NT2/D1 (cell line): ENCODE results near the gene CFAP91.

ENCODE experiments used
- SUZ12 ChIP-seq: IDR thresholded peaks from 2 replicates; pipeline ENCODE4 v1.6.1; 2011; ENCODE audit not compliant: insufficient read length, insufficient read depth; ENCODE audit errors: extremely low read depth
- YY1 ChIP-seq: IDR thresholded peaks from 2 replicates; pipeline ENCODE4 v1.6.1; 2011; ENCODE audit not compliant: insufficient read length, insufficient read depth

GRCh38 chr3:119743921-119744320 lies 41.1 kb downstream of the CFAP91 start:
- no peak for TF ChIP-seq SUZ12
- no peak for TF ChIP-seq YY1
